WTC11 (cell line): ENCODE data around the gene ILDR2.

Experiments used
- ATF3 ChIP-seq: sonication (generic); formaldehyde crosslinking; conservative IDR thresholded peaks from 2 replicates; pipeline ENCODE4 v1.8.1; 2022; ENCODE audit warnings: mild to moderate bottlenecking, missing genetic modification reagents
- CREB1 ChIP-seq: sonication (generic); formaldehyde crosslinking; IDR thresholded peaks from 2 replicates; pipeline ENCODE4 v1.8.0; 2023; ENCODE audit warnings: mild to moderate bottlenecking, missing genetic modification reagents
- CREM ChIP-seq: sonication (generic); formaldehyde crosslinking; IDR thresholded peaks from 2 replicates; pipeline ENCODE4 v1.8.1; 2022; ENCODE audit warnings: mild to moderate bottlenecking, missing genetic modification reagents, moderate library complexity
- CTCF ChIP-seq: fragments of 200-600 bp; IDR thresholded peaks from 2 replicates; pipeline ENCODE4 v1.8.0; 2022; ENCODE audit warnings: antibody characterized with exemption
- IRF1 ChIP-seq: sonication (generic); formaldehyde crosslinking; IDR thresholded peaks from 2 replicates; pipeline ENCODE4 v1.8.0; 2023; ENCODE audit warnings: missing genetic modification reagents
- JAZF1 ChIP-seq: fragments of 250-450 bp; sonication (Bioruptor Pico); IDR thresholded peaks from 2 replicates; pipeline ENCODE4 v1.9.0; 2021; ENCODE audit warnings: moderate library complexity, mild to moderate bottlenecking, inconsistent platforms
- MAX ChIP-seq: sonication (generic); formaldehyde crosslinking; IDR thresholded peaks from 2 replicates; pipeline ENCODE4 v1.8.0; 2022; ENCODE audit warnings: mild to moderate bottlenecking, missing genetic modification reagents
- NFYB ChIP-seq: sonication (generic); formaldehyde crosslinking; conservative IDR thresholded peaks from 2 replicates; pipeline ENCODE4 v1.8.0; 2022; ENCODE audit warnings: low read depth, missing genetic modification reagents
- ZNF425 ChIP-seq: fragments of 250-450 bp; sonication (Bioruptor Pico); conservative IDR thresholded peaks from 2 replicates; pipeline ENCODE4 v1.9.0; 2021; ENCODE audit warnings: mild to moderate bottlenecking
- ZNF512 ChIP-seq: sonication (generic); formaldehyde crosslinking; IDR thresholded peaks from 2 replicates; pipeline ENCODE4 v1.8.1; 2022; ENCODE audit warnings: missing genetic modification reagents, borderline replicate concordance

GRCh38 chr1:166920561-166921475, 54.5 kb downstream of the ILDR2 start:
- no peak for TF ChIP-seq JAZF1 (CRISPR knock-in tag)
- no peak for TF ChIP-seq CTCF
- peak; percentile 53; the same call in 1 of the 2 replicates for TF ChIP-seq CREM (CRISPR knock-in tag)
- peak; percentile 36; the same call in 1 of the 2 replicates for TF ChIP-seq IRF1 (CRISPR knock-in tag)
- peak; percentile 90 for TF ChIP-seq MAX (CRISPR knock-in tag)
- no peak for TF ChIP-seq ZNF425 (CRISPR knock-in tag)
- TF ChIP-seq CREB1 (CRISPR knock-in tag) = no peak
- no peak for TF ChIP-seq ZNF512 (CRISPR knock-in tag)
- TF ChIP-seq NFYB = no peak; the same call in 1 of the 2 replicates
- no peak for TF ChIP-seq ATF3
